Activated naive CD4-positive, alpha-beta T cell treated with Interleukin-2 at 50 U/mL for 16 hours (primary cell): Measurements from ENCODE around the gene ATP6V0C.
"Not testable (repeated sequence)": the region's sequence is repeated elsewhere in the genome, so short reads cannot be mapped to it uniquely, and the experiment has no call there.

Experiments used
- DNase-seq: peaks from one replicate; pipeline ENCODE4 v3.0.0-alpha.2; 2020

ATP6V0C gene

DNA sequence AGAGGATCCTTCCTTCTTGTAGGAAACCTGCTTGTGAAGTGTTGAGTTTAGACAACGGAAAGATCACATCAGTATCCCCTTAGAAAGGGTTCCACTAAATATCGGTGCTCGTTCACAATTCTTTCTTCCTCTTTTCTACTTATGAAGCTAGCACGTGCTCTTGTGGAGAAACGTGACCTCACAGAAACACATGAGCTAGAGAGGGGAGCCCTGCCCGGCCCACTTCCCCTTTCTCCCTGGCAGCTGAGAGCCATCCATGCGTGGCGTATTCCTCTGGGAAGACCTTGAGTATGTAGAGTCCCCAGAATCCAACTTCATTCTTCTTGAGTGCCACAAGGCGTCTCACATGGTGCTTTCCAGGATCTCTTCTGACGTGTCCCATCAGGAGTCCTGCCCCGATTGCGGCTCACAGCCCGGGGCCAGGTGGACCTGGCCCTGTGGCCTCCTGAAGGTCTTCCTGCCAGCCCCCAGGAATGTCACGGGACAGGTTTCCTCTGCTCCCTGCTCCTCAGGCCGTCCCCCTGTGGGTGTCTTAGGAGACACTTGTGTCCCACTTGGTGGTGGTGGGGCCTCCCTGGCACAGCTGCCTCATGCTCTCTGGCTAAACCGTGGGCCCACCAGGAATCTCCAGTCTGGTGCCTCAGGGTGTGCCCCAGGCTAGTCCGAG, 46.5 kb downstream of the ATP6V0C start:
- DNase-seq, result not testable (repeated sequence)

GRCh38 chr16:2560798-2561133, 47.0 kb downstream of the ATP6V0C start:
- DNase-seq, result peak; percentile 70

DNA sequence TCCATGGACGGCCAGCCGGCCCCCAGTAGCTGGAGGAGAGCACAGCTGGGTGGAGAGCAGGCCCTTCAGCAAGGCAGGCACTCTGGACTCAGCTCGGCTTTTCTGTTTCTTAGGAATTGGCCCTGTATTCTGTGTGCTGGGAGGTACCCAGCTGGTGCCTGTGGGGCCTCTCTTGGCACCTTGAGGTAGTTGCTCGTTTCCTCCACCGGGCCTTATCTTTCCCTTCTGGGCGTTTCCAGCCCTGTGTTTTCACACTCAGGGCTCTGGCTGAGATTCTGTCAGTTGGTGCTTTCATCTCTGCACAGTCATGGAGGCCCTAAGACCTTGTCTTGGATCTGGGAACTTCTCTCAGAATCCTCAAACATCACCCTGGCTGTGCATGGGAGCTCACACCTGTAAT, 53.8 kb downstream of the ATP6V0C start:
- not testable (repeated sequence) for DNase-seq

GRCh38 chr16:2568573-2568972, 54.8 kb downstream of the ATP6V0C start:
- not testable (repeated sequence) for DNase-seq
